Fibroblast of lung (primary cell): ENCODE data around the gene PCDHGA1.

Source experiments
- EZH2 ChIP-seq: IDR thresholded peaks from 2 replicates; pipeline ENCODE4 v1.5.1; 2012; ENCODE audit warnings: low read length, control low read depth, mild to moderate bottlenecking; ENCODE audit errors: missing control alignments
- TF ChIP-seq, protein P1 (sequence below), 2 donors: IDR thresholded peaks in 1 of 2; conservative IDR thresholded peaks in 1 of 2; 1 replicate in 1 of 2; 2 replicates in 1 of 2; pipeline ENCODE4 v1.5.1; 2011 to 2012; ENCODE audit warnings: low read length in 2 of 2, control low read depth in 1 of 2, inconsistent platforms in 1 of 2, low read depth in 1 of 2, mild to moderate bottlenecking in 1 of 2

DNA sequence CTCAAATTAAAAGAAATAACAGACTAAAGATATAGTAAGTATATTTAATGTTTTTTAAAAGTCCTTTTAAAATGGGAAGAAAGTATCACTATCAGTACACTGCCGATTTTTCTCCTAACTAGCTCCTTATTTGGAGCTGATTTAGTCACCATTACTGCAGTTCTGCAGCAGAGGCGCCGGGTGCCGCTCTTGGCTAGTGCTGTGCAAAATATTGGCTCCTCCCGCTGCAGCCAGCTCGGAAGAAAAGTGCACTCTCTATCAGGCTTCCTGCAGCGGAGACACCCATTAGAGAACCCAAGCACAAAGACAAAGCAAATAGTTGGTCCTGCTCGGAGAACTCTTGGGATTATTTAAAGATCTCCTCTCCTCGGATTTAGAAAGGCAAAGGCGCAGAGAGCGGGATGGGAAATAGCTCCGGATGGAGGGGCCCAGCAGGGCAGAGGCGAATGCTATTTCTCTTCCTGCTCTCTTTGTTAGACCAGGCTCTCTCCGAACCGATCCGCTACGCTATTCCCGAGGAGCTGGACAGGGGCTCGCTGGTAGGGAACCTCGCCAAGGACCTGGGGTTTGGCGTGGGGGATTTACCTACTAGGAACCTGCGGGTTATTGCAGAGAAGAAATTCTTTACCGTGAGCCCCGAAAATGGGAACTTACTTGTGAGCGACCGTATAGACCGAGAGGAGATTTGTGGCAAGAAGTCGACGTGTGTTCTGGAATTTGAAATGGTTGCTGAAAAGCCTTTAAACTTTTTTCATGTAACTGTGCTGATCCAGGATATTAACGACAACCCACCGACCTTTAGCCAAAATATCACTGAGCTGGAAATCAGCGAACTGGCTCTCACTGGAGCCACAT lies 39.9 kb downstream of the PCDHGA1 start, which contains the start of gene PCDHGB3:
- TF ChIP-seq, protein P1, sequence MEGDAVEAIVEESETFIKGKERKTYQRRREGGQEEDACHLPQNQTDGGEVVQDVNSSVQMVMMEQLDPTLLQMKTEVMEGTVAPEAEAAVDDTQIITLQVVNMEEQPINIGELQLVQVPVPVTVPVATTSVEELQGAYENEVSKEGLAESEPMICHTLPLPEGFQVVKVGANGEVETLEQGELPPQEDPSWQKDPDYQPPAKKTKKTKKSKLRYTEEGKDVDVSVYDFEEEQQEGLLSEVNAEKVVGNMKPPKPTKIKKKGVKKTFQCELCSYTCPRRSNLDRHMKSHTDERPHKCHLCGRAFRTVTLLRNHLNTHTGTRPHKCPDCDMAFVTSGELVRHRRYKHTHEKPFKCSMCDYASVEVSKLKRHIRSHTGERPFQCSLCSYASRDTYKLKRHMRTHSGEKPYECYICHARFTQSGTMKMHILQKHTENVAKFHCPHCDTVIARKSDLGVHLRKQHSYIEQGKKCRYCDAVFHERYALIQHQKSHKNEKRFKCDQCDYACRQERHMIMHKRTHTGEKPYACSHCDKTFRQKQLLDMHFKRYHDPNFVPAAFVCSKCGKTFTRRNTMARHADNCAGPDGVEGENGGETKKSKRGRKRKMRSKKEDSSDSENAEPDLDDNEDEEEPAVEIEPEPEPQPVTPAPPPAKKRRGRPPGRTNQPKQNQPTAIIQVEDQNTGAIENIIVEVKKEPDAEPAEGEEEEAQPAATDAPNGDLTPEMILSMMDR (conservative IDR thresholded peaks at IDR 0.05 in 1 of 2, IDR thresholded peaks at IDR 0.05 in 1 of 2; ENCODE audit: low read depth in 1 of 2, low read length in 2 of 2), result peak; percentile 44 to 47
- no peak for TF ChIP-seq EZH2
